ENCODE data around the gene ZNF283.
"Not testable (repeated sequence)": the region's sequence is repeated elsewhere in the genome, so short reads cannot be mapped to it uniquely, and the experiment has no call there.

Gene ZNF283

DNA sequence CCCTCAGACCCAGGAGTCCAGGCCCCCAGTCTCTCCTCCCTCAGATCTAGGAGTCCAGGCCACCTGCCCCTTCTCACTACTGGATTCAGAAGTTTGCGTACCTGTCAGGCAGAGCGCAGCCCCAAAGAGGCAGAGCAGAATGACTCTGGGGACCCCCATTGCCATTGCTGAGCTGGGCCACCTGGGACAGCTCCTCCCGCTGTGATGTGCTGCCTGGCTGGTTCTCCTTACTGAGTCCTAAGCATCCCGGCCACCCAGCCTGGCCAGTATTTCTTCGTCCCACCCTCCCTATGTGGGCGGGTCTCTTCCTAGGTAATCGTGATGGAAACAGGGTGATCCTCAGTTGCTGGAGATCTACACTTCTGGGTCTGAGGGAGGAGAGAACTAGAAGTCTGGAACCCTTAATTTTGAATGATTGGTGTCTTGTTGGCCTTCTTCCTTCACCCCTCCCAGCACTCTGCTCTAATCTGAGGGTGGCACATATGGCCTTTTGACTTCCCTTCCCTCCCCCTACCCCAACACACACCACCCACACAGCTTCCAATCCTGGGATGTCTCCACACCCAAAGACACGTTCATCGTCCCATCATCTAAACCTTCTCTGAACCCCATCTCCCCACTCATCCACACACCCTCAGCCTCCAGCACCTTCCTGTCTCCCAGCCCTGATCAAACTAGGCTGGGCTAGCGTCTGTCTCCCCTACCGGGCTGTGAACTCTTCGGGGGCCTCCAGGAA is 24.7 kb upstream of the ZNF283 start, which contains the start of gene LYPD5:
Gene LYPD5 (minus strand): TSS at position 232 of the 736 bp plus-strand sequence. CDS start 67 bp downstream, at position 165.
- DNase-seq: no peak

DNA sequence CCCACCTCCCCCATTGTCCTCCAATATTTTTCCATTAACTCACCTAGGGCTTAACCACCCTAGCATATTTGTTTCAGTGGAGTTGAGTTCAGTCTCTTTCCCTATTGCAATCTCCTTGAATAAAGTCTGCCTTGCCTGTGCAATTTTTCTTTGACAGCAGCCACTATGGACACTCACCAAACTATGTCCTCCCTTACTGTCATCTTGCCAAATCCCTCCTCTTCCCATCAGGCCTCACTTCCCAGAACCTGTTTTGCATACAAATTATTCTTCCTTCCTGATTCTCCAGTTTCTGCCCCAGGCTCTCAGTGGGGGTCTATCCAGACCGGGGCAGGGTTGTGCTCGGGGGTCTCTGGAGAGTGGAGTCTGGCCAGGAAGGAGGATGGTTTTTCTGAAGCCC is 22.7 kb upstream of the ZNF283 start:
- no peak for DNase-seq

DNA sequence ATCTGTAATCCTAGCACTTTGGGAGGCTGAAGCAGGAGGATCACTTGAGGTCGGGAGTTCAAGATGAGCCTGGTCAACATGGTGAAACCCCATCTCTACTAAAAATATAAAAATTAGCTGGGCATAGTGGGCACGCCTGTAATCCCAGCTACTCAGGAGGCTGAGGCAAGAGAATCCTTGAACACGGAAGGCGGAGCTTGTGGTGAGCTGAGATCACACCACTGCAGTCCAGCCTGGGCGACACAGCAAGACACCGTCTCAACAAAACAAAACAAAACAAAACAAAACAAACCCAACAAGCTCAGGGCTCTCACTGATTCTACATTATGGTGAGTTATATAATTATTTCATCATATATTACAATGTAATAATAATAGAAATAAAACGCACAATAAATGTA is 20.7 kb upstream of the ZNF283 start:
- DNase-seq: not testable (repeated sequence)

DNA sequence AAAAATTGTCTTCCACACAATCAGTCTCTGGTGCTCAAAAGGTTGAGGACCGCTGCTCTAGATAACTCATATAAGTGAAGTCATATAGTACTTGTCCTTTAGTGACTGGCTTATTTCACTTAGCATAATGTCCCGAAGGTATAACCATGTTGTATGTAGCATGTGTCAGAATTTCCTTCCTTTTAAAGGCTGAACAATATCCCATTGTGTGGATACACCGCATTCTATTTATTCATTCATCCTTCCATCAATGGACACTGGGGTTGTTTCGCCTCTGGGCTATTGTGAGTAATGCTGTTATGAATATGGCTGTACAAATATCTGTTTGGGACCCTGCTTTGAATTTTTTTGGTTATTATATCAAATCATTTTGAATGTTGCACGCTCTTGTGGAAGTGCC is 20.3 kb upstream of the ZNF283 start:
- no peak for DNase-seq

DNA sequence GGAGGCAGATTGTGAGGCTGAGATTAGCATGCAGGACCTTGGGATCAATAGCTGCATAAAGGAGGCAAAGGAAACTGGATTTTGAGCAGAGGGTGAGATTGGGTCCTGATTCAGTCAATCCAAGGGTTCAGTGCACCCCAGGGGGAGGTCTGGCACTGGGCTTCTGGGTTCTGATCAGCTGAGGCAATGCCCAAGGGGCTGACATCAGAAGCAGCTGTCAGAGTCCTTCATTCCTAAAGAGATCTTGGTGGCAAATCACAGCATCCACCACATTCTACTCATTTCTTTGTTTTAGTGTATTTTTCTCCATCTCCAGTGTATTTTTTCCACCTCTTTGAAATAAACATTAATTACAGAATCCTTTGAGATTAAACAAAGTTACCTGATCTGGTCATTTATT is 19.5 kb upstream of the ZNF283 start:
- no peak for DNase-seq

DNA sequence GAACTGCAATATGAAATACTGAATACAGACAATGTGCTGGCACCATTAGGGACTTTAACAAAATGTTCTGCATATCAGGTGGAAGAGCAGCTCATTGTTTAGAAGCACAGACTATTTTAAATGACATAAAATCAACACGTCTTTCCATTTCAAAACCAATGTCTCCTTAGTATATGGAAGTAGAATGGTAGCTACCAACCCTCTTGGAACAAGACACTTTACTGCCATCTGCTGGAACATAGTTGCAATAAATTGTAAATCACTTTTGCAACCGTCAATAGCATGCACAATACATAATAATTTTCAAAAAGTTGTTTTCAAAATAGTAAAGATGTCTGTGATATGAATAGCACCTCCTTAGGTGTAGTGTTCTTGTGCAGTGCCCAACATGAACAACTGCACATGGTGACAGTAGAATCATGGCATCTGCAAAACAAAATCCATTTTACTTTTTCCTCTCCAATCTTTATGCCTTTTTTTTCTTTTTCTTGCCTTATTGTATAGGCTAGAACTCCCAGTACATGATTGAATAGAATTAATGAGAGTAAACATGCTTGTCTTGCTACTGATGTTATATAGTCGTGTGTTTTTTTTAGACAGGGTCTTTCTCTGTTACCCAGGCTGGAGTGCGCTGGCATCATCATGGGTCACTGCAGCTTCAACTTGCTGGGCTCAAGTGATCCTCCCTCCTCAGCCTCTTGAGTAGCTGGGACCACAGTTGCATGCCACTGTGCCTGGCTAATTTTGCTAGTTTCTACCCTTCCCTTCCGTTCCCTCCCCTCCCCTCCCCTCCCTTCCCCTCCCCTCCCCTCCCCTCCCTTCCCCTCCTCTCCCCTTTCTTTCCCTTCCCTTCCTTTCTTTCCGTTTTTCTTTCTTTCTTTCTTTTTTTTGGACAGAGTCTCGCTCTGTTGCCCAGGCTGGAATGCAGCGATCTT is 17.1 kb upstream of the ZNF283 start:
- DNase-seq: peak; percentile 60

DNA sequence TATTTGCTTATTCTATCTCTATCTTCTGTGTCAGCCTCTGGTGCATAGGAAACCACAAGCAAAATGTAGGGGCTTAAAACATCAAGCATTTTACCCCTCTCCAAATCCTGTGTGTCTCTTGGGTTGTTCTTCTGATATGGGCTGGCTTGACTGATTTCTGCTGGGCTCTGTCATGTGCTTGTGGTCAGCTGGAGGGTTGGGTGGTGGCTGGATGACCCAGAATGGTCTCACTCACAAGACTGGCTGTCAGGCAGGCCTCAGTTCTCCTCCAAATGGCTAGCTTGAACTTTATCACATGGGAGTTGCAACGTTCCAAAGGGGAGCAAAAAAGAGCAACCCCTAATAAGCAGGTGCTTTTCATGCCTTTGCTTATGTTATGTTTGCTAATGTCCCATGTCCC is 15.3 kb upstream of the ZNF283 start:
- DNase-seq: no peak

DNA sequence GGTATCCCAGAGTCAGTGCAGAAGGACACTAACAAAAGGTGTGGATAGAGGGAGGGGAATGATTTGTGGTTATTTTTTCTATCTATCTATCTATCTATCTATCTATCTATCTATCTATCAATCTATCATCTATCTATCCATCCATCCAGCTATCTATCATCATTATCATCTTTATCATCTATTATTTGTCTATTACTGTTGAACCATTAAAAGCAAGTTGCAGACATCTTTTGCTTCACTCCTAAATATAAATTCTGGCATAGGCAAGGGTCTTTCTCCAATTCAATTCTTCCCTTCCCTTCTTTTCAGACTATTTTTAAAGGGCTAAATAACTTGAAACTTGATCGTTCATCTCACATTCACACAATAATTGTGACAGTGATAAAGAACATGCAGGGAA is 14.9 kb upstream of the ZNF283 start:
- DNase-seq: no peak

DNA sequence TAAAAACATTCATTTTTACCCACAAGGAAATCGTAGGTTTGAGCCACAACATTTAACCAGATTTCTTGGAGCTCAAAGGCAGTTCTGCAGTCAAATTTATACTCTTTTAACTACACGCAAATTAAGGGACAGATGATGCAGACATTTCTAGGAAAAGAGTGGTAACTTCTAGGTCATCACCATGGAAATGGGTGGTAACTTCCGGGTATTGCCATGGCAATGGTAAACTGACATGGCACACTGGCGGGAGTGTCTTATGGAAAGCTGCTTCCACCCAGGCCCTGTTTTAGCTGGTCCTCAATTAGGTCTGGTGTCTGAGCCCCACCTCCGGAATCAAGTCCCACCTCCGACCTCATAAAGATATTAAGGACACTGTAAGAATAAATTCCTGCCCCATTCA is 14.4 kb upstream of the ZNF283 start:
- no peak for DNase-seq

DNA sequence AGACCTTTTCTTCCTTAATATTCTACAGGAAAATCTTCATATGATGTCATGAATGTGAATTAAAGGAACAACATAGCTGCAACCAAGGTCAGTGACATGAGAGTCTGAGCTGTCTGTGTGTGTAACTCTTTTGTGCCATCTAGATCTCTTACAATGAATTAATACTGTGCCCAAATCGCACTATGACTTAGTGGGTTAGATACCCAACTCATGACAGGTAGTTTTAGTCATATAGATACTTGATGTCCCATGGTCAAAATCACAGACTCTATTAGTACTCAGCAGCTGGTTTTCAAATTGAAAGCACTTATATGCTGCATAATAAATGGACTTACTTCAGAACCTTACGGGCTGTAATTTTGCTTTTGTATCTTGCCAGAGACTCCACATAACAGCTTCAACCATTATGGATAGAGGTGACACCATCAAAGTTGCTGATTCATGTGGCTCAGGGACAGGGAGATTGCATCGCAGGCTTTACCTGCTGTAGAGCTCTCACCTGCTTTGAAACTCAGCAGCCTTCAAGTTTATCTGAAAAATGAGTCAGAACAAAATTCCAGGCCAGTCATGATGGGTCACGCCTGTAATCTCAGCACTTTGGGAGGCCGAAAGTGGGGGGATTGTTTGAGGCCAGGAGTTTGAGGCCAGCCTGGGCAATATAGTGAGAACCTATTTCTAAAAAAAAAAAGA is 12.3 kb upstream of the ZNF283 start:
- peak; percentile 30 for DNase-seq

DNA sequence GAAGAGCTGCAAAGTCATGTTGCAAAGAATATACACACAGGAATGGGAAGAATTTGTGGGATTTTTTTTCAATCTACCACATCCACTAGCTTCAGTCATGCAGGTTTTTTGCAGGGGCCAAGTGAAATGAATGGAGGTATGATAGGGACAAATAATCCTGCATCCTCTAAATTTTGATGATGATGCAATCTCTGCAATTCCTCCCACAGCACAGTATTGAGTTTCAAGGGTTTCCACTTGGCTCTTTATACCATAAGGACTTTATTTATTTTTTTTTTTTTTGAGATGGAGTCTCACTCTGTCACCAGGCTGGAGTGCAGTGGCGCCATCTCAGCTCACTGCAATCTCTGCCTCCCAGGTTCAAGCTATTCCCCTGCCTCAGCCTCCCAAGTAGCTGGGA is 9.7 kb upstream of the ZNF283 start:
- DNase-seq: not testable (repeated sequence)

DNA sequence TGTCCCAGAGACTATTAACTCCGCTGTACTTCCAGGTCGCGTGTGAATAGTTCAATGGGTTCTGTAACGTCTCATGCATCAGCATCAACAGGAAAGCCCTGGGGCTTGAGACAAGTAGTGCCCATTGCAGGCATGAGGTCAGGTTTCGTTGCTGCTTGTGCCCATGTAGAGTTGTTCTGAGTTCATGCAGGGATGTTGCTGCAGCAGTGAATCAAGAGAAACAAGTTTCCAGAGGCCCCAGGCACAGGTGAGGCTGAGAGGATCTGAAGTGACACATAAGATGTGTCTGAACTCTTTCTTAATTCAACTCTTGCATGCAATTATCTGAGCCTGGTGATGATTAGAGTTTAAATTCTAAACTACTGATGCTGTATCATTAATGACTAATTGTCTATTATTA is 8.6 kb upstream of the ZNF283 start:
- no peak for DNase-seq

DNA sequence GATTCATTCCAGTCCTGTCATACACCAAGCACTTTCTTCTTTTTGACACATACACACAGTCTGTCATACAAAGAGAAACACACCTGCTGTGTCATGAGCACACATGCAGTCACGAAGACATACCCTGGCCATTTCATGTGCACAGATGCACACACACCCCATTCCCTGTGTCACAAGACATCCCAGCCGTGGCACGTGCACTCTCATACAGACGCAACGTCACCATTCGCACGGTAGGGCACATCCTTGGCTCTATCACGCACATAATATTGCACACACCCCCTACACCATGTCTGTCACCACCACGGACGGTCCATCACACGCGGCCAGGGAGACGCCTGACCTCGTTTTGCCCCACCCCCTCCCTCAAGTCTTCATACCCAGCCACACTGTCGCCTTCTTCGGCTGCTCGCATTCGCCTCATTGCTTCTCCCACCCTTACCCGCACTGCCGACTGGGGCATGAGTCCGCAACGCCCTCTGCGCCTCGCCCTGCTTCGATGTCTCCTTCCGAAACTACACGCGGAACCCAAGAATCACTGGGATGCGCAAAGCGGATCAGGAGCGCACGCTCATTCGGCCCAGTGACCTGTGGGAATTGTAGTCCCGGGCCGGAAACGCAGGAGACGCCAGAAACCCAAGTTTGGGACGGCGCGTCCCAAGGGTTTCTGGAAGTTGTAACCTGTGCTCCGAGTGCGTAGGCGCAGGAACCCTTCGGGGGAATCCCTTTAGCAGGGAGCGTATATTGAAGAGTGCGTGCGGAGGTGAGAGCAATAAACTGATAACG is 6.8 kb upstream of the ZNF283 start:
- peak; percentile 7 for DNase-seq

DNA sequence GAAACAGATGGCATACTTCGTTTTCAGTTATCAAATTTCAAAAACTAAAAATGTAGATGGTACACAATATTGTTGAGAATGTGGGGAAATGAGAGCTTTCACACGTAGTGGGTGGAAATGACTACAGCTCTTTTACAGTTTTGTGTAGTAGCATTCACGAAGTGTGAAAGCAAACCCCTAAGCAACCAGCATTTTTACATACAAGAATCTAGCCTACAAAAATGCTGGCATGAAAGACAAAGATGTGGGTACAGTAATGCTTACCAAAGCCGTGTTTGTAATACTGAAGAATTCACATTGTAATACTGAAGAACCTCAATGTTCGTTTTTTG is 6.3 kb upstream of the ZNF283 start:
- no peak for DNase-seq

DNA sequence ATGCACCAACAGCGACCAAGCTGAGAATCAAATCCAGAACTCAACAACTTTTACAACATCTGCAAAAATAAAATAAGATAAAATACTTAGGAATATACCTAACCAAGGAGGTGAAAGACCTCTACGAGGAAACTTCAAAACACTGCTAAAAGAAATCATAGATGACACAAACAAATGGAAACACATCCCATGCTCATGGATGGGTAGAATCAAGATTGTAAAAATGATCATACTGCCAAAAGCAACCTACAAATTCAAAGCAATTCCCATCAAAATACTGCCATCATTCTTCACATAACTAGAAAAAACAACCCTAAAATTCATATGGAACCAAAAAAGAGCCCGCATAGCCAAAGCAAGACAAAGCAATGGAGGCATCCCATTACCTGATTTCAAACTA is 3.3 kb upstream of the ZNF283 start:
- not testable (repeated sequence) for DNase-seq

DNA sequence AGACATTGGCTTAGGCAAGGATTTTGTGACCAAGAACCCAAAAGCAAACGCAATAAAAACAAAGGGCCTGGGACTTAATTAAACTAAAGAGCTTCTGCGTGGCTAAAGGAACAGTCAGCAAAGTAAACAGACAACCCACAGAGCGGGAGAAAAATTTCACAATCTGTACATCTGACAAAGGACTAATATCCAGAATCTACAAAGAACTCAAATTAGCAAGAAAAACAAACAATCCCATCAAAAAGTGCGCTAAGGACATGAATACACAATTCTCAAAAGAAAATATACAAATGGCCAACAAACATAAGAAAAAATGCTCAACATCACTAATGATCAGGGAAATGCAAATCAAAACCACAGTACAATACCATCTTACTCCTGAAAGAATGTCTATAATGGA is 2.5 kb upstream of the ZNF283 start:
- DNase-seq: not testable (repeated sequence)

DNA sequence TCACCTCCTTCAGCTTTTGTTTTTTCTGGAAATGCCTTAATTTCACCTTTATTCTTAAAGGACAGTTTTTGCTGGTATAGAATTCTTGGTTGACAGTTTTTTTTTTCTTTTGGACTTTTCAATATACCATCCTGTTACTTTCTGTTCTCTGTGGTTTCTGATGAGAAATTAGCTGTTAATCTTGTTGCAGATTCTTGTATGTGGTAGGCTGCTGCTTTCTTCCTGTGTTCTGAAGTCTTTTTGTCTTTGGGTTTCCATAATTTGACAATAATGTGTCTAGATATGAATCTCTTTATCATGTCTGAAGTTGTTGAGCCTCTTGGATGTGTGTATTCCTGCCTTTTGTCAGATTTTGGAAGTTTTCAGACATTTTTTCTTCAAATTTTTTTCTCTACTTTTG is 12.0 kb downstream of the ZNF283 start:
- DNase-seq: no peak

DNA sequence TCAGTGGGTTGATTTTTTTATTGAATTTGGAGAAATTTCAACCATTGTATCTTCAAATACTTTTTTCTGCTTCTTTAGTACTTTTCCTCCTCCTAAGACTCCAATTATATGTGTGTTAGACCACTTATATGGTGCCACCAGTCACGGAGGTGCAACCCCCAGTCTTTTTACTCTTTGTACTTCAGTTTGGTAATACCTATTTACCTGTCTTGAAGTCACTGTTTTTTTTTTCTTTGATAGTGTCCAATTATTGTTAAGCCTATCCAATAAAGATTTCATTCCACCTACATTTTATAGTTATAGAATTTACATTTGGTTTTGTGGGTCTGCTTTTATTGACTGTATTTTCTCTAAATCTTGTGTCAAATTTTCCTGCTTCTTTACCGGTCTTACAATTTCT is 14.9 kb downstream of the ZNF283 start:
- no peak for DNase-seq

DNA sequence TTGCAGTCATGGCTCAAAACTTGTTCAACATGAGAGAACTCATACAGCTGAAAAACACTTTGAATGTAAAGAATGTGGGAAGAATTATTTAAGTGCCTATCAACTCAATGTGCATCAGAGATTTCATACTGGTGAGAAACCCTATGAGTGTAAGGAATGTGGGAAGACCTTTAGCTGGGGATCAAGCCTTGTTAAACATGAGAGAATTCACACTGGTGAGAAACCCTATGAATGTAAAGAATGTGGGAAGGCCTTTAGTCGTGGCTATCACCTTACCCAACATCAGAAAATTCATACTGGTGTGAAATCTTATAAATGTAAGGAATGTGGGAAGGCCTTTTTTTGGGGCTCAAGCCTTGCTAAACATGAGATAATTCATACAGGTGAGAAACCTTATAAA is 20.1 kb downstream of the ZNF283 start:
- no peak for DNase-seq

DNA sequence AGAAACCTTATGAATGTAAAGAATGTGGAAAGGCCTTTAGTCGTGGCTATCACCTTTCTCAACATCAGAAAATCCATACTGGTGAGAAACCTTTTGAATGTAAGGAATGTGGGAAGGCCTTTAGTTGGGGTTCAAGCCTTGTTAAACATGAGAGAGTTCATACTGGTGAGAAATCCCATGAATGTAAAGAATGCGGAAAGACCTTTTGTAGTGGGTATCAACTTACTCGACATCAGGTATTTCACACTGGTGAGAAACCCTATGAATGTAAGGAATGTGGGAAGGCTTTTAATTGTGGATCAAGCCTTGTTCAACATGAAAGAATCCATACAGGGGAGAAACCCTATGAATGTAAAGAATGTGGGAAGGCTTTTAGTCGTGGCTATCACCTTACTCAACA is 20.8 kb downstream of the ZNF283 start:
- DNase-seq: no peak

DNA sequence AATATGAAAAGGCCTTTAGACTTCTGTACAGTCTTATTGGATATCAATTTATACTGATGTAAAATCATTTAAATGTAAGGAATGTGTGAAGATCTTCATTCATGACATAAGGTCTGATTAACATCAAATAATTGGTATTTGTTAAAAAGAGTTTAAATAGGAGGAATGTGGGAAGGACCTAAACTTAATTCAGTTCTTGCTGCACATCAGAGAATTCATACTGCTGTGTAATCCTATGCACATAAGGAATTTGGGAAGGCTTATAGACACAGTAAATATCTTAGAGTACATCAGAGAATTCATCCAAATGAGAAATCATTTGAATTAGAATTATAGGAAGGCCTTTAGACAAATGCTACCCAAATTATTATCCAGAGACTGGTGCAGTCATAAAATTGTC is 21.7 kb downstream of the ZNF283 start:
- DNase-seq: no peak

DNA sequence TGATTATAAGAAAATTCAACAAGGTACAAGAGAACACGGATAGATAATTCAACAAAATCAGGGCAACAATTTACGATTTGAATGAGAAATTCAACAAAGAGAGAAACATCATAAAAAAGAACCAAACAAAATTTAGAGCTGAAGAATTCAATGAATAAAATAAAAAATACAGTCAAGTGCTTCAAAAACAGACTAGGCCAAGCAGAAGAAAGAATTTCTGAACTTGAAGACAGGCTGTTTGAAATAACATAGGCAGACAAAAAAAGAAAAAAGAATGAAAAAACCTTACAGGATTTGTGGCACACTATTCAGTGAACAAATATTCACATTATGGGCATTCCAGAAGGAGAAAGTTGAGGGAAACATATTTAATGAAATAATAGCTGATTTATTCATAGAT is 31.1 kb downstream of the ZNF283 start:
- DNase-seq: no peak

DNA sequence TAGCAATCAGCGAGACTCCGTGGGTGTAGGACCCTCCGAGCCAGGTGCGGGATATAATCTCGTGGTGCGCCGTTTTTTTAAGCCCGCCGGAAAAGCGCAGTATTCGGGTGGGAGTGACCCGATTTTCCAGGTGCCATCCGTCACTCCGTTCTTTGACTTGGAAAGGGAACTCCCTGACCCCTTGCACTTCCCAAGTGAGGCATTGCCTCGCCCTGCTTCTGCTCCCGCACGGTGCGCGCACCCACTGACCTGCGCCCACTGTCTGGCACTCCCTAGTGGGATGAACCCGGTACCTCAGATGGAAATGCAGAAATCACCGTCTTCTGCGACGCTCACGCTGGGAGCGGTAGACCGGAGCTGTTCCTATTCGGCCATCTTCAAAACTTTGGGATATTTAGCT is 39.8 kb downstream of the ZNF283 start:
- not testable (repeated sequence) for DNase-seq
